ENCODE measurements around the gene SPEF1. TPM values are rescaled to one million over a fixed set of nuclear protein-coding genes. Genes with fewer than 3 reads are reported as not detected.

SPEF1 gene
- total RNA-seq, 1 experiment from 2014 or later = 0.24 TPM

- no peak overlapping the region for H2BK120ac ChIP-seq (ENCODE audit: low read depth, low read length, poor library complexity, severe bottlenecking)
- peak; percentile 87 for DNase-seq
- peak overlapping the region; percentile 7 for H3K4me2 ChIP-seq (ENCODE audit: insufficient read depth, insufficient read length, low read length)
- peak overlapping the region; percentile 3 for H3K18ac ChIP-seq (ENCODE audit: insufficient read length, low read depth, low read length)
- no peak overlapping the region for H4K8ac ChIP-seq (replicated peaks; ENCODE audit: insufficient read length, low read depth, low read length)
- no peak overlapping the region; the same call in 1 of the 2 replicates for H3K14ac ChIP-seq (ENCODE audit: insufficient read depth, low read length)
- H3K23ac ChIP-seq (ENCODE audit: insufficient read length, low read depth, low read length) = no peak overlapping the region
- no peak for TF ChIP-seq CTCF (conservative IDR thresholded peaks at IDR 0.05)
- Mint-ChIP-seq H3K27ac (peak overlapping the region; percentile 89 to 98 (median 96)), H3K9me3 (no peaks in the 10 kb centered on the region), H3K27me3 (ENCODE audit: low read depth) (peaks cover 9% of the 10 kb centered on the region), H3K4me1 (peaks cover 40 to 53% of the 10 kb centered on the region in 2 experiments), H3K4me3 (peak overlapping the region; percentile 15 to 66; a peak in 4 of 5 replicates), H3K36me3 (ENCODE audit: insufficient read depth in 1 of 3, low read depth in 3 of 3) (peaks cover 30 to 46% (median 41%) of the 10 kb centered on the region in 3 experiments)
- no peak overlapping the region for H3K4ac ChIP-seq (ENCODE audit: low read depth, low read length)
- no peaks in the 10 kb centered on the region; the same call in 1 of the 2 replicates for H3K4me1 ChIP-seq (ENCODE audit: insufficient read depth, low read length)
- no peak overlapping the region for H3K9ac ChIP-seq (ENCODE audit: extremely low read depth, insufficient read length, low read length)
- no peaks in the 10 kb centered on the region for H3K27me3 ChIP-seq (ENCODE audit: insufficient read depth, low read length)
- H3T11ph ChIP-seq (ENCODE audit: low read length) = no peak overlapping the region
- no peak overlapping the region for H2BK20ac ChIP-seq (ENCODE audit: low read depth, low read length, poor library complexity, severe bottlenecking)
- H3K23me2 ChIP-seq (ENCODE audit: insufficient read length, low read depth, low read length, poor library complexity, severe bottlenecking) = peaks cover 17% of the 10 kb centered on the region
- no peak overlapping the region for H3K56ac ChIP-seq (ENCODE audit: insufficient read length, low read depth, low read length)
- no peaks in the 10 kb centered on the region for H3K79me1 ChIP-seq (ENCODE audit: insufficient read depth, low read depth, low read length, poor library complexity, severe bottlenecking)
- H2BK12ac ChIP-seq (ENCODE audit: insufficient read length, low read depth, low read length) = no peak overlapping the region
- no peaks in the 10 kb centered on the region for H4K20me1 ChIP-seq (ENCODE audit: control insufficient read depth, insufficient read depth, insufficient read length)
- H2AFZ ChIP-seq (ENCODE audit: low read length) = no peak overlapping the region
- no peaks in the 10 kb centered on the region for H3K9me3 ChIP-seq (ENCODE audit: control insufficient read depth, low read depth, low read length)
- H4K91ac ChIP-seq (ENCODE audit: insufficient read length, low read depth, low read length) = no peak overlapping the region
- H3K27ac ChIP-seq (ENCODE audit: insufficient read length, low read depth, low read length) = no peak overlapping the region
- H2BK5ac ChIP-seq (ENCODE audit: insufficient read length, low read length) = no peak overlapping the region
- no peak overlapping the region for H2AK5ac ChIP-seq (ENCODE audit: insufficient read length, low read length)
- no CpG with 5 or more reads among the region's 18 CpGs for WGBS (ENCODE audit: extremely low coverage, insufficient read length, low lambda C conversion rate)
- no peak overlapping the region for H4K5ac ChIP-seq (ENCODE audit: insufficient read length, low read depth, low read length)
- H3K79me2 ChIP-seq (ENCODE audit: insufficient read depth, low read length) = no peaks in the 10 kb centered on the region
- no peak overlapping the region for H2BK15ac ChIP-seq (ENCODE audit: low read depth, low read length)
Observed at GRCh38 chr20:3800256-3800877, 19.1 kb upstream of the SPEF1 start.

Measured in H9 (cell line).